ENCODE measurements around the gene HLA-DQB1.
"Not testable (repeated sequence)": the region's sequence is repeated elsewhere in the genome, so short reads cannot be mapped to it uniquely, and the experiment has no call there.

The HLA-DQB1 gene

GRCh38 chr6:32662836-32663235 lies 3.6 kb downstream of the HLA-DQB1 start:
- no peak for DNase-seq

GRCh38 chr6:32662099-32662498 lies 4.4 kb downstream of the HLA-DQB1 start:
- DNase-seq: no peak

- DNase-seq: no peak
Observed at GRCh38 chr6:32659856-32660595, 6.4 kb downstream of the HLA-DQB1 start.

- no peak for DNase-seq
Observed at GRCh38 chr6:32658268-32658897, 8.1 kb downstream of the HLA-DQB1 start.

DNA sequence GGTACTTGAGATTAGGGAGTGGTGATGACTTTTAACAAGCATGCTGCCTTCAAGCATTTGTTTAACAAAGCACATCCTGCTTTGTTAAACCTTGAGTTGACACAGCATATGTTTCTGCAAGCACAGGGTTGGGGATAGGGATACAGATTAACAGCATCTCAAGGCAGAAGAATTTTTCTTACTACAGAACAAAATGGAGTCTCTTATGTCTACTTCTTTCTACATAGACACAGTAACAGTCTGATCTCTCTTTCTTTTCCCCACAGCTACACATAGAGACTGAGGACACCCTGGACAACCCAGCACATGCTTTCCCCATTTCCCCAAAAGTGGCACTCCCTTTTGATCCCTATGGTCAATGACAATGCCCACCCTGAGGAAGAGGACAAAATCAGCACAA lies 8.6 kb downstream of the HLA-DQB1 start:
- DNase-seq: not testable (repeated sequence)

DNA sequence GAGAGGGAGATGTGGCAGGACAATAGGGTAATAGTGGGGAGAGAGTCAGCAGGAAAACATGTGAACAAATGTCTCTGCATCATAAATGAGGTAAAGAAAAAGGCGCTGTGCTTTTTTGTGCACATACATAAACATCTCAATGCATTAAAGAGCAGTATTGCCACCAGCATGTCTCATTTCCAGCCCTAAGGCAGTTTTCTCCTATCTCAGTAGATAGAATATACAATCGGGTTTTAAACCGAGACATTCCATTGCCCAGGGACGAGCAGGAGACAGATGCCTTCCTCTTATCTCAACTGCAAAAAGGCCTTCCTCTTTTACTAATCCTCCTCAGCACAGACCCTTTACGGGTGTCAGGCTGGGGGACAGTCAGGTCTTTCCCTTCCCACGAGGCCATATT lies 9.1 kb downstream of the HLA-DQB1 start:
- DNase-seq: not testable (repeated sequence)

DNA sequence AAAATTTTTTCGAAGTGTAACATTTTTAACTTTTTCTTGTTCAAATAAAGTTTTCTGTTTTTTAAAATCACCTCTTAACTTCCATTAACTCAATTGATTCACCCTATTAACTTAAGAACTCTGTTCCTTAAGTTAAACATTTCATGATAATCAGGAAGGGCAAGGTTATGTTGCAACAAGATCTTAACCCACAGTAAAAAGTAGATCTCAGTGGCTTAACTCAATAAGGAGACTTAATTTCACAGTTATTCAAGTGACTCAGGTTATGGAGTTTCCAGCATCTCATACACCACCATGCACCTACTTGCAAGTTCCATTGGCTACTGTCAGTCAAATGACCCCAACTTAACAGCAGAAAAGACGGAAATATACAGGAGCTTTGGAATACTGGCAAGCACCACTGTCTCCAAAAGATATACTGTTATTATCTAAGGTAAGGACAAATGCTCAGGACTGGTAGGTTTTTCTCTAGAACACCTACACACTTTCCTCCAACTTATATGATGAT lies 11.2 kb downstream of the HLA-DQB1 start:
- no peak for DNase-seq

GRCh38 chr6:32645047-32645703 lies 21.3 kb downstream of the HLA-DQB1 start:
- DNase-seq: no peak

DNA sequence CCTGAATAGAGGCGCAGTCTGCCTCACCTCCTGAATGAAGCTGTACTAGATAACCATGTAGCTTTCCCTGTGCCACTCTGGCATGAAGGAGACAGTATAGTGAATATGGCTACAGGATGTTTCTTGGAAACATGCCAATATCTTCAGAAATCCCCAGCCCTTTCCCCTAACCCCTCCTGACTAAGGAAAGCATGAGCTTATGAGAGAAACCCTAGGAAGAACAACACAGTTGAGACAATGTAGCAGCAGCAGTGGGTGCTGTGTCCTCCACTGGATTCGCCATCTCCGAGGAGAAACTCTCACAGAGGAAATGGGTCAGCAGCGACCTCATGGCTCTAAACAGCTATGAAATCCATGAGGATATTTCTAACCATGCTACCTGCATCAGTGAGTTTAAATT lies 22.6 kb downstream of the HLA-DQB1 start:
- DNase-seq: no peak

DNA sequence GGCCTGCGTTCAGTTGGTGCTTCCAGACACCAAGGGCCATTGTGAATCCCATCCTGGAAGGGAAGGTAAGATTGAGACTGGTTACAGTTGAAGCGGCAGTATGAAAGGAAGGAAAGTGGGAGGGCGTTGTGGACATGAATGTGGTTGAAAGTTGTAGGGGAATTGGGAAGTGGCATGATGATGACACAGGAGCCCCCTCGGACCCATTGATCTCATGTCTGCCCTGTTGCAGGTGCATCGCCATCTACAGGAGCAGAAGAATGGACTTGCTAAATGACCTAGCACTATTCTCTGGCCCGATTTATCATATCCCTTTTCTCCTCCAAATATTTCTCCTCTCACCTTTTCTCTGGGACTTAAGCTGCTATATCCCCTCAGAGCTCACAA lies 23.7 kb downstream of the HLA-DQB1 start:
- DNase-seq: no peak

DNA sequence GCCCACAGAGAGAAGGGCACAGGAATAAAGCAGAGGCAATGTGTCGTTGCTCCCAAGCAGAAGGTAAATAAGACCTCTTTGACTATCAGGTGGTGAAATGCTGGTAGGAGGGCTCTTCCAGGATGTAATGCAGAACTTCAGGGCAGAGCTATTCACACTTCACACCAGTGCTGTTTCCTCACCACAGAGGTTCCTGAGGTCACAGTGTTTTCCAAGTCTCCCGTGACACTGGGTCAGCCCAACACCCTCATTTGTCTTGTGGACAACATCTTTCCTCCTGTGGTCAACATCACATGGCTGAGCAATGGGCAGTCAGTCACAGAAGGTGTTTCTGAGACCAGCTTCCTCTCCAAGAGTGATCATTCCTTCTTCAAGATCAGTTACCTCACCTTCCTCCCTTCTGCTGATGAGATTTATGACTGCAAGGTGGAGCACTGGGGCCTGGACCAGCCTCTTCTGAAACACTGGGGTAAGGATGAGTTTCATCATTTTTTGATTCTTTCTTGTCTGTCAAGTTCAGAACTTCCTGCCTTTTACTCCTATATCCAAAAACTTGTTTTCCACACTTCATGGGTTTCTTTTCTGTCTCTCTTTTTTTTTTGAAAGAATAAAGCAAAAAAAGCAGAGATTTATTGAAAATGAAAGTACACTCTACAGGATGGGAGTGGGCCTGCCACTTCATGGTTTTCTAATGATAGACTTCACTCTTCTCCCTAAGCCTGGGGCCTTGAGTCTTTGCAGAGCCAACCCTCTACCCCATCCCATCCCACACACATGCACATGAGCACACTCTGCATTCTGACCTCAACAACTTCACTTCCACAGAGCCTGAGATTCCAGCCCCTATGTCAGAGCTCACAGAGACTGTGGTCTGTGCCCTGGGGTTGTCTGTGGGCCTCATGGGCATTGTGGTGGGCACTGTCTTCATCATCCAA lies 24.4 kb downstream of the HLA-DQB1 start:
- DNase-seq: not testable (repeated sequence)

- DNase-seq: no peak
Observed at GRCh38 chr6:32641122-32641521, 25.3 kb downstream of the HLA-DQB1 start.

DNA sequence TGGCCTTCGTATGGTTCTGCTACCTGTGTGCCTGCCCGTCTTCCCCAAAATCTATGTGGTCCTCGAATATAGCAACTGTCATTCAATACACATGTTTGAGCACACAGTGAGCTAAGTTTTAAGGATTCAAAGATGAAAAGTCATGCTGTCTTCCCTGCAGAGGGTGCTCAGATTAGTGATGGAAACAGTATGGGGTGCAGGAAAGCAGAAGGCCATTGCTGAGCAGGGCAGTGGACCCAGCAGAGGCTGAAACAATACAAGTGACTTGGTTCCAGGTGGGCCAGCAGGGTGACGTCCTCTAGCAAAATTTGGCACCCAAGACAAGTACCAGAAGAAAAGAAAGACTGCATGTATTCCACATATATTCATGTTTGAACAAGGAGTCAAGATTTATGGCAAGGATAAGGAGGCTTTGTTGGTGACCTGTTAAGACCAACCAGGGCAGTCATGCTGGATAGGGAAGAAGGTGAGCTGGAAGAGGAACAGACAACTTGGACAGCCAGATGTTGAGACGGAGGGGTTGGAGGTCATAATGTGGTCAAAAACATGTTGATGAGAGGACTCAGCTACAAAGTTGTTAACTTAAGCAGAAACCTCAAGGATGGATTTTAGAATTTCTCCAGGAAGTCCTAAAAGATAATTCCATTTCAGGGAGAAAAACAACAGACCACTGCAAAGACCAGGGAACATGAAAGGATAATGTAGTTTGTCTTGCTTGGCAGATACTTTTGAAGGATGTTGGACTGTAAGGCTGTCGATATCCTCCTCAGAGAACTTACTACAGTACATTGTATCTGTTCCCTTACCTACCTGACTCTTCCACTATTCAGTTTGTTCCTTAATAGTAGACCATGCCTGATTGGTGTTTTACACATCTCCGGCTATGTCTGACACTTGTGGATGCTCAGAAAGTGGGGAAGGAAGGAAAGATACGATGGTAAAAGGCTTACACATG lies 26.7 kb downstream of the HLA-DQB1 start:
- no peak for DNase-seq

GRCh38 chr6:32638532-32639219 lies 27.8 kb downstream of the HLA-DQB1 start:
- no peak for DNase-seq

DNA sequence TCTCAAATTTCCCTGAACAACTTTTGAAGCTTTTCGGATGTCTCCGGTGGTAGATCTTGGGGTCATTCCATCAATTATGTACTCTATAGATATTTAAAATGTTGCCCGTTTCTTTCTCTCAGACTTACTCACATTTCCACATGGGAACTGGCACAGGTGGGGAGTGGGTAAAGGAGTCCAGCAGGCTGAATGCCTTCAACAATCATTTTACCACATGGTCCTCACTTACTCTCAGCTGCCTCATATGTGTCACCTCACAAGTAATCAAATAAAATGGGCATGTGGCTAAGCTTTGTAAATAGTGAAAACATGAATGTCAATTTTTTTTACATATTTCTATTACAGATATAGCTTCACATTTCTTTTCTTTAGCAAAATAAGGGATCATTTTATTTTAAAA lies 28.6 kb downstream of the HLA-DQB1 start:
- DNase-seq: no peak

GRCh38 chr6:32637219-32637880 lies 29.1 kb downstream of the HLA-DQB1 start, which contains the start of gene HLA-DQA1:
TSS of gene HLA-DQA1 (plus strand) at chr6:32637406. CDS start at chr6:32637459, 53 bp downstream.
- peak in 1 of 56 donors; percentile 3 for DNase-seq

- no peak for DNase-seq
Observed at GRCh38 chr6:32635526-32636123, 30.8 kb downstream of the HLA-DQB1 start.

- DNase-seq: not testable (repeated sequence)
Observed at GRCh38 chr6:32629793-32630192, 36.7 kb downstream of the HLA-DQB1 start.
